K562 (cell line): ENCODE data around the gene COX6A2. TPM values are rescaled to one million over a fixed set of nuclear protein-coding genes. Genes with fewer than 3 reads are reported as not detected.

Source experiments
- MGA ChIP-seq: fragments of 450-650 bp; IDR thresholded peaks from 2 replicates; pipeline ENCODE4 v1.6.1; 2016; ENCODE audit warnings: mild to moderate bottlenecking, moderate library complexity
- MLLT1 ChIP-seq, 2 experiments: fragments of 450-650 bp; IDR thresholded peaks; 2 replicates each; pipeline ENCODE4 v1.6.1; 2016
- NBN ChIP-seq: fragments of 450-650 bp; IDR thresholded peaks from 2 replicates; pipeline ENCODE4 v1.6.1; 2016; ENCODE audit warnings: low read depth, mild to moderate bottlenecking
- PBX2 ChIP-seq, 2 experiments: IDR thresholded peaks in 1 of 2; conservative IDR thresholded peaks in 1 of 2; 2 replicates each; pipeline ENCODE4 v1.6.1; 2016; ENCODE audit warnings: low read depth in 2 of 2, mild to moderate bottlenecking in 1 of 2, missing compliant biosample characterization in 1 of 2, missing genetic modification characterization in 1 of 2, moderate library complexity in 1 of 2
- PTTG1 ChIP-seq: fragments of 450-650 bp; IDR thresholded peaks from 2 replicates; pipeline ENCODE4 v1.6.1; 2016; ENCODE audit warnings: low read depth, mild to moderate bottlenecking, missing genetic modification characterization, missing compliant biosample characterization
- RUNX1 ChIP-seq: sonication (generic); IDR thresholded peaks from 2 replicates; pipeline ENCODE4 v1.6.1; 2016; ENCODE audit warnings: antibody characterized with exemption, low read depth
- SMAD4 ChIP-seq: fragments of 250-450 bp; sonication (Bioruptor Pico); conservative IDR thresholded peaks from 2 replicates; pipeline ENCODE4 v1.8.0; 2021; ENCODE audit warnings: inconsistent platforms, mild to moderate bottlenecking, moderate library complexity
- SMARCE1 ChIP-seq: fragments of 450-650 bp; IDR thresholded peaks from 2 replicates; pipeline ENCODE4 v1.7.1; 2016; ENCODE audit warnings: mild to moderate bottlenecking
- TAF9B ChIP-seq: fragments of 450-650 bp; IDR thresholded peaks from 2 replicates; pipeline ENCODE4 v1.6.1; 2018; ENCODE audit warnings: mild to moderate bottlenecking; ENCODE audit not compliant: partially characterized antibody
- USF1 ChIP-seq: sonication (generic); formaldehyde crosslinking; IDR thresholded peaks from 2 replicates; pipeline ENCODE4 v1.9.0; 2022; ENCODE audit warnings: mild to moderate bottlenecking, missing genetic modification reagents
- polyA plus RNA-seq, 8 experiments: library from polyadenylated mRNA; depleted of rRNA in 4 of 8; stranded (reverse) in 5 of 8; unstranded in 3 of 8; fragments of >200 nt; fragmentation: Nextera tagmentation in 2 of 8; fragmentation: Illumina TruSeq in 1 of 8; extraction: Ambion mirVana in 2 of 8; extraction: Trizol in 1 of 8; gene quantifications; 2 replicates each; pipeline versions ENCODE4 v1.2.1 to v1.2.3, GENCODE V29; 2011 to 2014; ENCODE audit warnings: inconsistent platforms in 1 of 8, missing spikeins in 1 of 8
- total RNA-seq, 7 experiments: library from RNA; depleted of rRNA in 6 of 7; stranded (reverse); fragments of >200 nt in 6 of 7; fragmentation: Illumina TruSeq in 2 of 7; extraction: Trizol in 2 of 7; gene quantifications; 2 replicates each; pipeline versions ENCODE4 v1.2.1 to v1.2.3, GENCODE V29; 2011 to 2021; ENCODE audit warnings: low replicate concordance in 1 of 7

COX6A2 gene
- total and polyA plus RNA-seq, 9 of the 15 experiments (the other 6 are each of a cell fraction or from before 2014, with no cell fraction given) = not detected

- peak; percentile 40; the same call in 1 of the 2 replicates for TF ChIP-seq MGA
- no peak for TF ChIP-seq USF1 (CRISPR knock-in tag)
- TF ChIP-seq RUNX1 = no peak
- TF ChIP-seq PBX2 (CRISPR knock-in tag; IDR thresholded peaks at IDR 0.05; ENCODE audit: low read depth) = no peak
- peak; percentile 57; the same call in 1 of the 2 replicates for TF ChIP-seq PBX2 (tag; conservative IDR thresholded peaks at IDR 0.05; ENCODE audit: low read depth)
- no peak for TF ChIP-seq PTTG1
- no peak for TF ChIP-seq NBN
- peak; percentile 8 for TF ChIP-seq TAF9B
- TF ChIP-seq SMARCE1 = 0 out of 2 replicates have a peak, but pooled peaks have one; percentile 17
- peak; percentile 40; the same call in 1 of the 2 replicates for TF ChIP-seq SMAD4 (CRISPR knock-in tag)
- 0 out of 4 replicates have a peak, but pooled peaks of 1 of the 2 experiments have one; percentile 26 for TF ChIP-seq MLLT1 (IDR thresholded peaks at IDR 0.05)
Measured at GRCh38 chr16:31404353-31405064, 23.7 kb downstream of the COX6A2 start (continued).
